H1 (cell line): ENCODE results near the gene NR2F2. TPM values are rescaled to one million over a fixed set of nuclear protein-coding genes. Genes with fewer than 3 reads are reported as not detected.

Experiments used
- CTCF ChIA-PET: fragments of 300-600 bp; sonication (Branson Sonifier 250); formaldehyde crosslinking; loops from one replicate; lab custom pipeline; 2021; ENCODE audit not compliant: partially characterized antibody; lab: Charles Lee
- POLR2A ChIA-PET: fragments of 300-600 bp; sonication (Branson Sonifier 250); formaldehyde crosslinking; loops from one replicate; lab custom pipeline; 2021; ENCODE audit warnings: inconsistent platforms; ENCODE audit not compliant: partially characterized antibody; lab: Charles Lee
- DNase-seq, 2 experiments: peaks; one replicate each; pipeline versions ENCODE4 v3.0.0 to v3.0.0-alpha.2; 2010 to 2022; ENCODE audit warnings: low spot score in 2 of 2, low read depth in 1 of 2, mixed read lengths in 1 of 2
- FAIRE-seq: peaks from 2 replicates; lab custom pipeline; 2011; peaks lifted over from hg19 to GRCh38; lab: Jason Lieb, UNC
- H2AFZ ChIP-seq: 2 replicates; pipeline ENCODE4 v1.8.1; 2012; ENCODE audit warnings: low read length, inconsistent platforms
- H2AK5ac ChIP-seq: 2 replicates; pipeline ENCODE4 v1.6.1; 2013; ENCODE audit warnings: low read depth, low read length
- H2BK120ac ChIP-seq: replicated peaks from 2 replicates; pipeline ENCODE3; 2013; ENCODE audit warnings: low read depth, low read length, inconsistent platforms
- H2BK12ac ChIP-seq: 2 replicates; pipeline ENCODE4 v1.6.1; 2013; ENCODE audit warnings: low read depth, low read length
- H2BK15ac ChIP-seq: 2 replicates; pipeline ENCODE4 v1.6.1; 2013; ENCODE audit warnings: low read length
- H2BK20ac ChIP-seq: 2 replicates; pipeline ENCODE4 v1.6.1; 2013; ENCODE audit warnings: low read length
- H2BK5ac ChIP-seq: 2 replicates; pipeline ENCODE4 v1.6.1; 2013; ENCODE audit warnings: low read depth, low read length
- H3K14ac ChIP-seq: 2 replicates; pipeline ENCODE4 v1.6.1; 2013; ENCODE audit warnings: inconsistent platforms; ENCODE audit not compliant: insufficient read length
- H3K18ac ChIP-seq: 2 replicates; pipeline ENCODE4 v1.6.1; 2013; ENCODE audit warnings: low read length; ENCODE audit errors: extremely low read depth
- H3K23ac ChIP-seq: 2 replicates; pipeline ENCODE4 v1.6.1; 2013; ENCODE audit warnings: inconsistent platforms; ENCODE audit not compliant: insufficient read length
- H3K23me2 ChIP-seq: 2 replicates; pipeline ENCODE4 v1.6.1; 2013; ENCODE audit warnings: low read depth, low read length
- H3K27ac ChIP-seq: 2 replicates; pipeline ENCODE4 v1.6.1; 2011; ENCODE audit warnings: low read depth, low read length, inconsistent platforms
- H3K27me3 ChIP-seq, 4 experiments: replicated peaks in 1 of 4; 1 replicate in 1 of 4; 2 replicates in 3 of 4; pipeline versions ENCODE4 v1.6.1 to v1.8.1; 2011 to 2013; ENCODE audit warnings: low read length in 3 of 4, mild to moderate bottlenecking in 3 of 4, inconsistent platforms in 2 of 4, mixed read lengths in 2 of 4, moderate library complexity in 1 of 4; ENCODE audit not compliant: control insufficient read depth in 3 of 4, insufficient read depth in 3 of 4; ENCODE audit errors: extremely low read depth in 1 of 4
- H3K36me3 ChIP-seq, 4 experiments: 2 replicates each; pipeline versions ENCODE4 v1.6.1 to v1.8.1; 2011 to 2013; ENCODE audit warnings: mild to moderate bottlenecking in 4 of 4, low read length in 3 of 4, moderate library complexity in 2 of 4, control low read depth in 1 of 4, inconsistent platforms in 1 of 4; ENCODE audit not compliant: insufficient read depth in 4 of 4, control insufficient read depth in 2 of 4
- H3K4ac ChIP-seq: replicated peaks from 2 replicates; pipeline ENCODE3; 2013; ENCODE audit warnings: low read length, low read depth, mixed read lengths, inconsistent platforms; ENCODE audit not compliant: insufficient read length
- H3K4me1 ChIP-seq, 4 experiments: replicated peaks in 1 of 4; 1 replicate in 1 of 4; 2 replicates in 3 of 4; pipeline versions ENCODE4 v1.6.1 to v1.8.1; 2011 to 2013; ENCODE audit warnings: low read length in 3 of 4, inconsistent platforms in 2 of 4, mixed read lengths in 1 of 4; ENCODE audit not compliant: insufficient read depth in 4 of 4, control insufficient read depth in 3 of 4
- H3K4me2 ChIP-seq, 2 experiments: 2 replicates each; pipeline versions ENCODE4 v1.6.1 to v1.8.1; 2011 to 2013; ENCODE audit warnings: low read depth in 2 of 2, low read length in 2 of 2, control low read depth in 1 of 2, inconsistent platforms in 1 of 2, mild to moderate bottlenecking in 1 of 2; ENCODE audit not compliant: insufficient read depth in 1 of 2
- H3K4me3 ChIP-seq, 4 experiments: fragments of 200-600, 300-600 bp in 1 of 4; sonication (generic), shearing (Covaris generic), sonication (Bioruptor Twin) in 1 of 4; 2 replicates each; pipeline versions ENCODE4 v1.5.1 to v1.8.1; 2011 to 2016; ENCODE audit warnings: low read length in 4 of 4, low read depth in 3 of 4, control low read depth in 2 of 4, inconsistent platforms in 2 of 4, mild to moderate bottlenecking in 2 of 4, mixed read lengths in 1 of 4, moderate library complexity in 1 of 4; ENCODE audit not compliant: insufficient read depth in 2 of 4; ENCODE audit errors: extremely low read depth in 1 of 4
- H3K56ac ChIP-seq: replicated peaks from 2 replicates; pipeline ENCODE3; 2013; ENCODE audit warnings: low read depth, mild to moderate bottlenecking, mixed read lengths, low read length, inconsistent platforms; ENCODE audit not compliant: insufficient read length
- H3K79me1 ChIP-seq: 2 replicates; pipeline ENCODE4 v1.6.1; 2013; ENCODE audit warnings: low read depth, low read length, control low read depth
- H3K79me2 ChIP-seq, 2 experiments: 2 replicates each; pipeline versions ENCODE4 v1.6.1 to v1.8.1; 2012 to 2013; ENCODE audit warnings: low read length in 2 of 2, mild to moderate bottlenecking in 2 of 2, inconsistent platforms in 1 of 2; ENCODE audit not compliant: insufficient read depth in 2 of 2, control insufficient read depth in 1 of 2
- H3K9ac ChIP-seq, 4 experiments: replicated peaks in 1 of 4; 1 replicate in 1 of 4; 2 replicates in 3 of 4; pipeline versions ENCODE4 v1.6.1 to v1.8.1; 2011 to 2013; ENCODE audit warnings: low read depth in 3 of 4, low read length in 3 of 4, control low read depth in 2 of 4, mild to moderate bottlenecking in 2 of 4, moderate library complexity in 2 of 4, inconsistent platforms in 1 of 4; ENCODE audit errors: extremely low read depth in 1 of 4
- H3K9me3 ChIP-seq, 2 experiments: 2 replicates each; pipeline versions ENCODE4 v1.6.1 to v1.8.1; 2012 to 2013; ENCODE audit warnings: mild to moderate bottlenecking in 2 of 2, moderate library complexity in 2 of 2, control low read depth in 1 of 2, inconsistent platforms in 1 of 2, low read depth in 1 of 2, low read length in 1 of 2, mixed read lengths in 1 of 2; ENCODE audit not compliant: insufficient read depth in 2 of 2
- H4K20me1 ChIP-seq, 2 experiments: replicated peaks in 1 of 2; 2 replicates each; pipeline versions ENCODE3 to v1.8.1; 2011 to 2013; ENCODE audit warnings: inconsistent platforms in 2 of 2, low read length in 2 of 2, mild to moderate bottlenecking in 1 of 2; ENCODE audit not compliant: insufficient read depth in 2 of 2, control insufficient read depth in 1 of 2
- H4K5ac ChIP-seq: 2 replicates; pipeline ENCODE4 v1.6.1; 2013; ENCODE audit warnings: low read length, low read depth, mixed read lengths, inconsistent platforms; ENCODE audit not compliant: insufficient read length
- H4K8ac ChIP-seq: 2 replicates; pipeline ENCODE4 v1.8.0; 2013; ENCODE audit warnings: mild to moderate bottlenecking, moderate library complexity, low read length, inconsistent platforms; ENCODE audit not compliant: insufficient read depth; ENCODE audit errors: extremely low read depth
- H4K91ac ChIP-seq: replicated peaks from 2 replicates; pipeline ENCODE3; 2013; ENCODE audit warnings: low read length, mixed read lengths, inconsistent platforms; ENCODE audit not compliant: insufficient read length
- BACH1 ChIP-seq: IDR thresholded peaks from 2 replicates; pipeline ENCODE4 v1.6.1; 2012; ENCODE audit warnings: low read length, improper control_type of control experiment
- CEBPB ChIP-seq: IDR thresholded peaks from 2 replicates; pipeline ENCODE4 v1.6.1; 2012; ENCODE audit warnings: low read depth, low read length
- HDAC2 ChIP-seq, 2 experiments: fragments of 300-600 bp in 1 of 2; sonication (generic) in 1 of 2; IDR thresholded peaks; 2 replicates each; pipeline ENCODE4 v1.6.1; 2011 to 2012; ENCODE audit warnings: low read depth in 2 of 2, low read length in 2 of 2, mild to moderate bottlenecking in 2 of 2, moderate library complexity in 2 of 2, borderline replicate concordance in 1 of 2, inconsistent platforms in 1 of 2
- SIN3A ChIP-seq, 2 experiments: IDR thresholded peaks in 1 of 2; conservative IDR thresholded peaks in 1 of 2; 2 replicates each; pipeline ENCODE4 v1.6.1; 2011 to 2012; ENCODE audit warnings: low read length in 2 of 2, improper control_type of control experiment in 1 of 2, low read depth in 1 of 2, mild to moderate bottlenecking in 1 of 2
- SP2 ChIP-seq: IDR thresholded peaks from 2 replicates; pipeline ENCODE4 v1.6.1; 2012; ENCODE audit warnings: mild to moderate bottlenecking, low read length, inconsistent platforms
- TAF7 ChIP-seq: optimal IDR thresholded peaks from 2 replicates; pipeline ENCODE3; 2011; ENCODE audit warnings: low read depth, mild to moderate bottlenecking, inconsistent platforms, low read length, moderate library complexity, borderline replicate concordance
- WGBS, 2 experiments: shearing (Covaris generic) in 1 of 2; methylation state at CpG; one replicate each; pipeline versions ENCODE4 v1.1.6 to v1.1.7; 2013 to 2015; ENCODE audit warnings: low lambda C conversion rate in 2 of 2, mixed read lengths in 2 of 2, inconsistent platforms in 1 of 2, low coverage in 1 of 2, missing lambda C conversion rate in 1 of 2; ENCODE audit not compliant: insufficient replicate concordance in 2 of 2, insufficient coverage in 1 of 2, insufficient read length in 1 of 2; ENCODE audit errors: extremely low coverage in 1 of 2, missing lambda C conversion rate in 1 of 2; 5-methylcytosine and 5-hydroxymethylcytosine counted together
- polyA plus RNA-seq, 7 experiments: library from polyadenylated mRNA; depleted of rRNA in 3 of 7; stranded (reverse) in 5 of 7; unstranded in 2 of 7; fragments of >200 nt in 5 of 7; fragments of 200-250 nt in 2 of 7; gene quantifications; 1 replicate in 5 of 7; 2 replicates in 1 of 7; 4 replicates in 1 of 7; pipeline versions ENCODE4 v1.2.1 to v1.2.3, GENCODE V29; 2011 to 2013; ENCODE audit warnings: missing spikeins in 2 of 7, mixed read lengths in 2 of 7
- total RNA-seq: library from RNA; stranded (reverse); fragmentation: NEBNext Ultra II Directional; extraction: Animal tissue kit (Norgen Biotek cat#: 25700); gene quantifications from 2 replicates; pipeline ENCODE4 v1.2.1, GENCODE V29; 2021

The NR2F2 gene
- total and polyA plus RNA-seq, 2 of the 8 experiments (the other 6 are each of a cell fraction or from before 2014, with no cell fraction given): 0.03 TPM; not detected in 1

DNA sequence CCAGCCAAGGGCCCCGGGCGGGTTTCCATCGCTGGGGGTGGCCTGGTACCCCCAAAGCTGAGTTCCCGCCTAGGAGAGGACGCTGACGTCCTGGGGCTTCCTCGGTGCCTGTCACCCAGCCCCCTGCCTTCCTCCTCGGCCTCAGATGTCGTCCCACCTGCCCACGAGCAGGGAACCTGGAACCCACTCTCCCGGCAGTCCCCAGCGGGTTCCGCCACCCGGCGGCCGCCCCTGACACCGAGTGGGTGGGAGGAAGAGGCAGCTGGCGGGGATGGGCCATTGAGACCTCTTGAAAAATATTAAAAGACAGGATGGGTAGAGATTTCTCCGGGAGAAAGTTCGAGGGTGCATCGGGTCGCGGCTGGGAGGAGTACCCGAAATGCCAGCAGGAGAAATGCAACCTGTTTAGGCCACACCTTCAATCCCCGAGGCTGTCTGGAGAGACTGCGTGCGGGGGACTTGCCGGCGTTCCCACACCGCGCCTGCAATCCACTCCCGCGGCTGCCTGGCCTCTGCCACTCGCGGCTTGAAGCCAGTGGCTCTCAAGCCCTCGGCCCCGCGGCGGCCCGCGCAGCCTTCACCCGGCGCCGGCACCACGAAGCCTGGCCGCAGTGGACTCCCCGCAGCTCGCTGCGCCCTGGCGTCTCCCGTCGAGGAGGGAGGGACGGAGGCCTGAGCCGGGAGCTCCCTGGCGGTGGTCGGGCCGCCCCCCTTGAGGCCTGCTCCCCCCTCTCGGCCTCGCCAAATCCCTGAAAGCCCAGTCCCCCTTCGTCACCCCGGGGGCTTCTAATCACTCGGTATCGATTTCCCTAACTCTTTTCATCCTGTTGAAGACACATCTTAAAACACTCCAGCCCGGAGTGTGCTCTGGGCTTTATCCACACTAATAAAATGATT, 8.6 kb upstream of the NR2F2 start:
- Histone ChIP-seq H3K79me1 (no peaks in the 10 kb centered on the region), H3K4me2 (peak overlapping the region; percentile 75 to 80), H3K18ac (peak overlapping the region; percentile 56; the same call in 1 of the 2 replicates), H3K4me3 (peak overlapping the region; percentile 18 to 60 (median 32); a peak in 7 of 8 replicates), H3K27me3 (peaks cover 65 to 90% (median 79%) of the 10 kb centered on the region in 4 experiments), H3K14ac (no peak overlapping the region), H3K23ac (no peak overlapping the region), H3K9ac (no peak overlapping the region), H4K8ac (no peak overlapping the region), H3K23me2 (peaks cover 3% of the 10 kb centered on the region; the same call in 1 of the 2 replicates), H4K20me1 (peaks cover 0 to 4% of the 10 kb centered on the region in 2 experiments), H3K27ac (no peak overlapping the region), H2AFZ (no peak overlapping the region; the same call in 1 of the 2 replicates), H2AK5ac (no peak overlapping the region), H3K79me2 (no peaks in the 10 kb centered on the region), H2BK12ac (no peak overlapping the region), H3K4ac (no peak overlapping the region), H2BK120ac (no peak overlapping the region), H2BK5ac (no peak overlapping the region), H3K9me3 (no peaks in the 10 kb centered on the region), H2BK15ac (no peak overlapping the region), H3K56ac (no peak overlapping the region), H3K4me1 (peaks cover 7 to 36% (median 17%) of the 10 kb centered on the region in 4 experiments), H2BK20ac (no peak overlapping the region), H3K36me3 (no peaks in the 10 kb centered on the region), H4K5ac (no peak overlapping the region), H4K91ac (no peak overlapping the region)
- no peak for FAIRE-seq
- WGBS, 2 experiments: 1% methylated on average over 61 of the region's 64 CpGs; no CpG with 5 or more reads in 1 of the 2 experiments
- DNase-seq: peak in 1 of 2 experiments; percentile 71
- ChIA-PET CTCF (interaction anchor here (0.8 to 2.8 kb wide), 5 partner anchors 10 to 40 kb away, joined by 3 to 9 read pairs (median 6); no protein-coding TSS in a partner anchor), POLR2A (interaction anchor here (2.0 to 2.1 kb wide), 2 partner anchors 9 to 18 kb away, joined by 4 to 6 read pairs; partner anchors contain the start of gene NR2F2)
- TF ChIP-seq TAF7 (no peak), HDAC2 (IDR thresholded peaks at IDR 0.05; ENCODE audit: borderline replicate concordance in 1 of 2, low read depth in 2 of 2, low read length in 2 of 2) (peak in 1 of 2 experiments; percentile 73; a peak in 1 of 4 replicates), CEBPB (no peak), SIN3A (conservative IDR thresholded peaks at IDR 0.05 in 1 of 2, IDR thresholded peaks at IDR 0.05 in 1 of 2; ENCODE audit: low read depth in 1 of 2, low read length in 2 of 2) (0 out of 4 replicates have a peak, but pooled peaks of 1 of the 2 experiments have one; percentile 7), SP2 (no peak), BACH1 (no peak)
